PC-3 (cell line): ENCODE measurements around the gene CCKAR.

Experiments
- CTCF ChIP-seq: fragments of 300-600 bp; sonication (generic); conservative IDR thresholded peaks from 2 replicates; pipeline ENCODE4 v1.5.1; 2017; ENCODE audit warnings: antibody characterized with exemption, low read depth, mild to moderate bottlenecking, low read length
- EZH2 ChIP-seq: fragments of 300-600 bp; sonication (generic); IDR thresholded peaks from one replicate; pipeline ENCODE4 v1.6.1; 2017; ENCODE audit warnings: antibody characterized with exemption, mild to moderate bottlenecking, low read length; ENCODE audit not compliant: unreplicated experiment
- EZH2phosphoT487 ChIP-seq: fragments of 300-600 bp; sonication (generic); IDR thresholded peaks from 2 replicates; pipeline ENCODE4 v1.6.1; 2018; ENCODE audit warnings: mild to moderate bottlenecking, antibody characterized with exemption, low read length, borderline replicate concordance

- TF ChIP-seq CTCF = no peak
- TF ChIP-seq EZH2phosphoT487 = no peak
- no peak for TF ChIP-seq EZH2
These were observed 26.9 kb downstream of the CCKAR start for GRCh38 chr4:26463386-26463785.
